GDM1 (cell line): Measurements from ENCODE around the gene NXPH1.

Experiments used
- DNase-seq: peaks from one replicate; lab custom pipeline; 2025; lab: John Stamatoyannopoulos, UW

The NXPH1 gene

DNA sequence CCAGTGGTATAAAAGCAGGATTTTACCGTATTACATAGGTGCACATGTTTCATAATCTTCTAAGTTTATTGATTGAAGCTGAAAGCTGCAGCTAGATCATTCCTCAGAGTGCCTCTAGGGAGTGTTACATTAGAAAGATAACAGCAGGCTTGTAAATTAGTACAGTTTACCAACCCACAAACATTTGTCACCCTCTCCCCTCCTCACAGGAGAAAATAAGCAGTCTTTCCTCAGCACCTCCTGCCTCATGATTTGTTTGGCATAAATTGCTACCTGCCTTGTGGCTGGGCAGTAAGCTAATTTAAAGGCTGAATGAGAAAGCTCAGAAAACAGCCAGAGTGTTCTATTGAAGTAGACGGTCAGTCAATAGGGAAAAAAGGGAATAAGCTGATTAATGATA, 74.2 kb downstream of the NXPH1 start:
- no peak for DNase-seq

DNA sequence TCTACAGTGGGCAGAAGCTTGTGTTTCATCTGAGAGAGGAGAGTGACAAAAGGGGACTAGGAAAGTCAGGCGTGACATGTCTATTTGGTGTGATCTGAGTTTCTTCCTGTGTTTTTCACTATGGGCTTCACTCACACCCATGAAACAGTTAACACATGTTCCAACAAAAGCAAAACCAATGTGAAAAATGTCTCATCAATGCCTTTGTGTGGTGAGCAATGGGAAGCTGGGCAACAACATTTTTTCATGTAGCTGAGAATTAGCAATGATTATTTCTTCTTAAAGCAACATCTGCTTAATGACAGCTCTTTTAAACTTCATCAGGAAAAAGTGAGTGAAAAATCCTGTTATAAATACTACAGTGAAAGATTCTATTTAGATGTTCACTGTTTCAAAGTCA, 76.2 kb downstream of the NXPH1 start:
- DNase-seq: no peak

DNA sequence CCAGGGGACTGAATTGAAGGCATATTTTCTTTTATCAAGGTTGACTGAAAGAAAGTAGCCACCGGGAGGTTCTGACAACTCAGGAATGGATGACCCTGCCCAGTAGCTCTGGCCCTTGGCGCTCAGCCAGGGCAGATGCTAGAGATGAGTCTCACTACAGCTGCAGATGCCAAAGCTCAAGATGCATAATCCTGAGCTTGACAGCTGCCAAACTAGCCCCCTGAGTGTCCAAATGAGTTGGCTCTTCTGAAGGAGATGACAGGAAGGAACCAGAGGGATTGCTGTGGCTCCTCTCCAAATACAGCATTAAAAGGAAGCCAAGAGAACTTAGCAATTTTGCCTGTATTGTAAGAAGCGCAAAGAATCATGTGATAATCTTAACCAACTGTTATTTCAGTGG, 78.4 kb downstream of the NXPH1 start:
- DNase-seq: no peak

DNA sequence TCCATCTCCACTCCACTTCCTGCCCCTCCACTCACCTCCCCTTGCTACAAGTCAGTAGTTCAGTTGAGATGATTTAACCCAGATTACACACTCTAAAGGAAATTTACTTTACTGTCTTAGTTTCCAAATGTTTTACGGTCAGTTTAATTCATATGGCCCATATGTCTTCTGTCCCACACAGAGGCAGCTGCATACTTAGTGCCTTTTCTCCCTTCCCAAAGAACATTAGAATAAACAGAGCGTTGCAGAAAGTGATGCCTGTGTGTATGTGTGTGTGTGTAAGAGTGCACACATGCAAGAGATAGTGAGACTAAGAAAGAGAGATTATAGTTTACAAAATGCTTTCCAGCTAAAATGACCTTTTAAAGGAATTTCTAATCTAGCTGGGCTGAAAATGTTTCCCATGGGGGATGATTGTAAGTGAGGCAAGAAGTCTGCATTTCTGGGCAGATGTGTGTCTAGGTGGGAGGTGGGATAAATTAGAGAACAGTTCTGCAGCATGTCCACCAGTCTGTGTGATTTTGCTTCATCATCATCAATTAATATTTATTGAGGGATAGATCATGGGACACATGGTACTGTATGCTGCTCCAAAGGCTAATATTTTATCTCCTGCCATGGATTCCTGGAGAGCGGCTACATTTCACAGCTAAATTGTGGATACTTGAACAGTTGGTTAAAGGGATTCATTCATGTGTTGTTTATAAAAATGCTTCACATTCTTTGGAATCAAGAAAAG, 81.5 kb downstream of the NXPH1 start:
- DNase-seq: no peak

DNA sequence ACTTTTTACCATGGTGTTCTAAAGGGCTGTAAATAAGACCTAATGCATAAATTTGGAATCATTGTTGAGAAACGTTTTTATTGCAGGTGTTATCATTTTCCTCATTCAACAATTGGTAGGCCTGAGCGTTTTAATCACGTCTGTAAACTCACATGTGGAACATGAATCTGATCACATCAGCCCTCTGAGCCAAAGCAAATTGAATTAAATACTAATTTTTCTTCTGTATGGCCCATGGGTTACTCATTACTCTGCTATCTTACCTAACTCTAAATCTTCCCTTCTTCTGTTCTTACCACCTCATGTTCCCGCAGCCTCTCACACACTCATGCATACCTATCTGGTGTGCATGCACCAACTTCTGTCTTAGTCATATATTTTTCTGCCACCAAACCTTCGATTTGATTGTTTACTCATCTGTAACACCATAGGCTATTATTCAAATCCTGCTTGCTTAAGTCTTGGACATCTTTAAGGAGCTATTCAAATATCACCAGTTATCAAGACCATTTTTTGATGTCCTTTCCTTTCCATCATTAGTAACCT, 82.3 kb downstream of the NXPH1 start:
- no peak for DNase-seq

DNA sequence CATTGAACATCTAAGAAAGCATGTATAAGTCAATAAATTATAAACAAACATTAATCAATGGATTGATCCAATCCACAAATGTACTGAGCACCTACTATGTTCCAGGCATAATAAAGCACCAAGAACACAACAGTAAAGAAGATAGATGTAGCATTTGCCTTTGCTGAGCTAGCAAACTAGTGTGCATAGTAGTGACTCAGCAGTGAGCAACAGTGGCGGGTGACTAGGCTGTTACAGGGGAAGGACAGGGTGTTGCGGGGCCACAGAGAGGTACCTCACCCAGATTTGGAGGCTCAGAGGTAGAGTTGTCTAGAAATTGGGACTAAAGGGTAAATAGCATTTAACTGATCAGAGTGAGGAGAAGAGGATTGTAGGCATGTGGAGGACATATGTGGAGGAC, 83.6 kb downstream of the NXPH1 start:
- no peak for DNase-seq

DNA sequence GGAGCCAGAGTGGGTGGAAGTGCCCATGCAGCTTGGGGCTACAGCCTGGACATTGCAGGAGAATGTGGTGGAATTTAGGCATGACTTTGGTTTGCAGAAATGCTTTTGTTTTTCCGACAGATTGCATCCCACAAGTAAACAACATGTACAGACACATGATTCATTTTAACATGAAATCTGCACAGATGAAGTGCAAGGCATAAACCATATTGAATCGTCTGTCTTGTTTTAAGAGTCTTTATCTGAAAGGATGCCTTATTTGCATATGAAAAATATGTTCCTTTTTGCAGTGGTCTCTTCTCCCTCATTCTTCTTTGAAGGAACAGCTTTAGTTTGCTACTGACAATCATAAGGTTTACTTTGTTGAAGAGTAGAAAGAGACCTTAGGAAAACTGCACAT, 94.9 kb downstream of the NXPH1 start:
- DNase-seq: no peak

DNA sequence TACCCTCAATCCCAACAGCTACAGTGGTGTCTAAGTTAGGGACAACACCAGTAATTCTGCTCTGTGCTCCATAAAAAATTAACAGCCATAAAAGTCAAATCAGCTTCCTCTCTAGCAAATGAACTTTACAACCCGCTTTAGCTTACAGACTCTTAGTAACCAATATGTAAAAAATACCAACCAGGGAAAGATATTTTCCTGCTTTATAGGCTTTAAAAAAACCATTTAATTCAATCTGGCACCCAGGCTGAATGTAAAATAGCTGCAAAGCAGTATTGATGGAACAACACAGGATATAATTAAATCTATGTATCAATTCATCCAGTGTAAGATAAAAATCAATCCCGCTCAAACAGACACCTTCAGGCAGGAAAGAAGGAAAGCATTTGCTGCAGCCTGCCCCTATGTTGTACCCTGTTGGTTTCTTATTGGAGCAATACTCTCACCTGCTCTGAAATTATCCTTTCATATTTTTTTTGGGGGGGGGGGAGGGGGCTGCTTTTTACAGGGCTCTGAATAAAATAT, 98.6 kb downstream of the NXPH1 start:
- DNase-seq: no peak

DNA sequence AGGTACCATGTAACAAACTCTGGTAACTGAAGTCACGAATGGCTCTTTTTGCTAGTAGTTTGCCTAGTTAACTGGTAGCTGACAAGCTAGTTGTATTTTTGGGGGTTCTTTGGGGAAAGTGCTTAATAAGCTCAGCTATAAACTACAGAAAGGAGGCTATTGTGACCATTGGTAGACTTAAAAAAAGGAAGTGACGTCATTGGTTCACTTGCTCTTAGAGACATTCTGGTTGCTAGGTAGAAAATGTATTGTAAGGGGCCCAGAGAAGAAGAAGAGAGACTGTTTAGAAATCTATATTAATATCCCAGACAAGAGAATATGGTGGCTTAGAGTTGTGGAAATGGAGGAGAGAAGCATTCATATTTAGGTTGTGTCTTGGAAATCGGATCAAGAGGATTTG, 103.0 kb downstream of the NXPH1 start:
- no peak for DNase-seq

DNA sequence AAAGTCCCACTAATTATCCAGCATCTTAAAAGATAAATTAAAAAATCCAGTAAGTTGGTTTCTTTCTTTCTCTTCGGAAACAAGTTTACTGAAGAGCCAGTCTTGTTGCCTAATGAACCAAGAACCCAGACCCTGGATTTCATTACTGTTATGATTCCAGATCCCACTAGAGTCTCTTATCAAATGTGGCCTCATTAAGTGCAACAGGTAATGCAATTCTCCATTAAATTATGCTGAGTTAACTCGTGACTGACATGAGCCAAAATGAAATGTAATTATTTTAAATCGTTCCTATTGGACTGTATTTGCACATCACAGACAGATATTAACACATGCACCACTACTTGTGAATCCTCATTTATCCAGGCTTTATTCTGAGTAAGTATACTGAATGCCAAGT, 115.6 kb downstream of the NXPH1 start:
- DNase-seq: no peak

DNA sequence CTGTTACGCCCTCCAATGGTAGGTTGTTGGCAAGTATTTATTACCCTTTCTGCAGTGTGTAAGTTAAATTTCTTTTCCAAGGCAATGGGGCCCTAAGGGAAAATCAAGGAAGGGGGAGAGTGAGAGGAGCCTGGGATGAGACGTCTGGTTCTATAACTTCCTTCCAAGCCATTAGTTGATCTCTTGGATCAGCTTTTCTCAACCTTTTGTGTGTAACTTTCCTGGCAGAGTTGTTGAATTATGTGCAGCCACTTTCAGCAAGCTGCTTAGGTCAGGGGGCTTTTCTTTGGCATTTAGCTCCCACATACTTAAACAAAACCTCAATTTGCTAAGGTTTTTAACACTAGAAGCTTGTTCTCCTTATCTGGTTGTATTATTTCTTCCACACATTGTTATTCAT, 127.1 kb downstream of the NXPH1 start:
- DNase-seq: no peak

DNA sequence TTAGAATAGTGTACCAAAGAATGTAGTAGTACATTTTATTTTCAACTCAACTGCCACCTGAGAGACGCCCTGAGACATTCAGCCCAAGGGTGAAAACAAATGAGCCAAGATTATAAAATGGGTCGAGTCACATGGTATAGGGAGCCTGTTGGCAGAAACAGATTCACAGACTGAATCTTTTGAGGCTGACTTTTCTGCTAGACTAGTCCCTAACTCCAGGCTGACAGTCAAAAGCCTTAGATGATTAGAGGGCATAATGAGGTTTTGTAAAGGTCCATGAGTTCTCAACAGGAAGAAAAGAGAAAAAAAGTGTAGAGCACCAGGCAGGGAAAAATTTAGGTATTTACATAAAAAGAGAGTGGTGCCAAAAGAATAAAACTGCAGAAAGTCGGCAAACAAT, 128.0 kb downstream of the NXPH1 start:
- DNase-seq: no peak

DNA sequence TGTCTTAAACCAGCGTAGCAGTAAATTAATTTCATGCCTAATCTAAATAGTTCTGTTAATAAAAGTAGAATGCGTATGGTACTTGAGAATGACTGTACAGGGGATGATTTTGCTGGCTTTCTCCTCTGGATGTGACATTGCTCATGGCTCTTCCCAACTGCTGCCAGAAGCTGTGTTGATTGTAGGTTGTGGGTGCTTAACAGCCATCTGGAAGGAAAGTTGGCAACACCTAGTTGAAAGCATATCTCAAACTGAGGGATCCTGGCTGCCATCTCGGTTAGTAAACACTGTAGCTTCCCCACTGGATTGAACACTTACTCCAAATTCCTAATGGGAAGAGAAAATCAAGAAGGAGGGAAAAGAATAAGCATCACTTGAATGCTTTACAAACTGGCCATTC, 130.9 kb downstream of the NXPH1 start:
- DNase-seq: no peak

DNA sequence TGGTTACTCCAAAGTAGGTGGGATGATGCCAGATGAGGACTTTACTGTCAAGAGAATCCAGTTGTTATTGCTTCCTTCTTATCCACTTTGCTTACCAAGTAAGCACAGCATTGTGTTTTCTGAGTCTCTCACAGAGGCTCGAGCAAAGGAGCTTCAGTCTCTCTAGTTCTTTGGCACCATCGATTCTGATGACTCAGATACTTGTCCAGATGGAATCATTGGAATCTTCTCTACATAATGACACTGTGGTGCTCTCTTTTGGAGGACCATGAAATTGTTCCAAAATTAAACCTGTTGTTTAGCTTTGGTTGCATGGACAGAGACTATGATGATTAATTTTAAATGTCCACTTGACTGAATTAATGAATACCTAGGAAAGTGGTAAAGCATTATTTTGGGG, 132.6 kb downstream of the NXPH1 start:
- DNase-seq: no peak

DNA sequence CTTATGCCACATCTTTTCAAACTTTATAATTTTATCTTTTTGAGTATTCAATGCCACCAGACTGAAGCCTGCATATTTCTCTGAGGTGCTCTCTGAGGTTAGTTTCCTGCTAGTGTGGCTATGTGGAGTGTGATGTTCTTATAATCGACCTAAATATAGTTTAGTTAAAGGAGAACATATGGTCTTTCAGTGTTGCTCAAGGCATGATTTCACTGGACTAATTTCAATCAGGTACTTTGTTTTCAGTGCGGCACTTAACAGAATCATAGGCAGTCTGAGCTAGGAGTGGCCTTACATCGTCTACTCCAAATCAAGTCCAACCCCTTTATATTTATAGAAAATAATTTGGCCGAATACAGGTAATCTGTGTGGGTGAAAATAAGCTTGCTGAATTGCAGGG, 134.2 kb downstream of the NXPH1 start:
- no peak for DNase-seq

DNA sequence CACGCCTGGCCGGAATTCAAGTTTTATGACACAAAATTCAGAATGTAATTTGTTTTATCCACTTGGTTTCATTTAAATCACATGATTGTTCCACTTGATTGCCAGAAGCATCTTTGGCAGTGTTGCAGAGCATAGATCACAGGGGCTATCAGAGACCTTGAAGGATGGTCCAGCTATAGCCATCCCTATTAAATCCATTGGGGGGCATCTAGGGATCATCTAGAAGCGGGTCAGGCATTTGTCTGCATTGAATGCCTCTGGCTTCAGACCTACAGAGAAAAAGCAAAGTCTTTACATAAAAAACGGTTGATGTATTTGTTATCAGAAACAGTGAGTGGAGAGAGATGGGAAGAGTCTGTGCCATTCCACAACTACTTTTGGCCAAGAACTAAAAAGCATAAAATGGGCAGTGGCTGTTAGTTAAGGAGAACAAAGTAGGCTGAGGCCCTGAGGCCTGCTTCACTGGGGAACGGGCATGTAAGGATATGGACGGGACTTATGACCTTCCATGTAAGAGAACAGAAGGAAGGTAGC, 146.3 kb downstream of the NXPH1 start:
- no peak for DNase-seq

DNA sequence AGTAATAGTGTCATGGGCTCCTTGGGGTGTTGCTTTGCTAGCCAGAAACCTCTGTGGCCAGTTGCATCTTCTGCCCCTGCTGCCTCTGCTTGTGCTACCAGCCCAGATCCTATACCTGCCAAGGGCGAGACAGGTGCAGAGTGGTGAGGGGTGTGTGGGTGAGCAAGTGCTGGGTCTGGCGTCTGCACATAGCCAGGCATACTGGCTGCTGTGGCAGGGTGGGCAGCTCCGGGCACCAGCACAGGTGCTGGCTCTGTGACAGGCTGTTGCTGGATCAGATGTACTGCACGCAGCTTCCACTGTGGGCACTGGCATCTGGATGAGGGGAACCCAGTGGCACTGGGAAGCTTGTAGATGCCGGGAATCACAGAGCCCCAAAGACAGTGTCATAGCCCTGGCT, 148.4 kb downstream of the NXPH1 start:
- no peak for DNase-seq

DNA sequence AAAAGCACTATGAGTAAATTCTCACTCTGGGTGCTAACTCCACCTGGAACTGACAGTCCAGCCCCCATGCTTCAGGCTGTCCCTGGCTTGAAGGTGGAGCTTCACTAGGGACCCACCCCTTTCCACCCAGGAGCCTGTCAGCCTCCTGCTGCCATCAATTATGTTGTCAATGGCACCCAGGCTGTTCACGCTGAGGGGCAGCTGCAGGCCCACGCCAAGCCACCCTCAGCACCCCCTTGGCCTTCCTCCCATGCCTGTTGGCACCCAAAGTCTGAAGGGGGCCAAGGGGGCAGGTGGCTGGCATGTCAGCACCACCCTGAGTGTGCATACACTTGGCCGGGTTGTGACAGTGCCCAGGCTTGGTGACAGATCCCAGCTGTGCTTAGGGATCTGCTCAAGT, 149.3 kb downstream of the NXPH1 start:
- no peak for DNase-seq

DNA sequence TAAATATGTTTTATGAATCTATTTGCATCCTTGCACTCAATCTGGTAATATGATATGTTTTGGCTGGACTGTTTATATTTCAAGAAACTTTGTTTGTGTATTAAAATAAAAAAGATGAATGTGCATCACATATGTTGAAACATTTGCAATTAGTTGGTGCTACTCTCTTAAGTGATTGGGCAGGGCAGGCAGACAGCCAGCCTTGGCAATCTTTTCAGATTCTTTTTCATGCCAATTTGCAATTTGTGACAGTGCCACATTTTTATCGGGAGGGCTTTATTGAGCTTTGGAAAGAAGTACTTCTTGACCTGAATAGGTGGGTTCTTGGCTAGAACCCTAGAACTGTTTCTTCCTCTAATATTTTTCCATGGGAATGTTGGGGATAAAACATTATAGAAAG, 152.2 kb downstream of the NXPH1 start:
- no peak for DNase-seq

DNA sequence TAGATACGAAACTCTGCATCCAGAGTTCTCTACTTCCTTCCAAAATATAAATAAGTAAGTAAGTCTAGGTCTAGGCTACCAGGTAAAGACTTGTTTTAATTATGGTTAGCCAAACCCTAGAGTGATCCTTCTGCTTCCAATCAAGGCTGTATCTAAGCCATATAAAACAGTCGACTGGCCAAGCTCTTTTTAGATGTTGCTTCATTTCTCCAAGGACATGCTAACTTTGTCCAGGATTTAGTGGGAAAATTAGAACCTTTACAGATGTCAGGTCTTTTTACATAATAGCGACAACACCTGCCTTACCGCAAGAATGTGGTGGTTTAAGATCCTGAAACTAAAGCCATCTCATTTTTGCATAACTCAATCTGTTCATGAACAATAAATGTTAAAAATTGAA, 156.8 kb downstream of the NXPH1 start:
- no peak for DNase-seq

DNA sequence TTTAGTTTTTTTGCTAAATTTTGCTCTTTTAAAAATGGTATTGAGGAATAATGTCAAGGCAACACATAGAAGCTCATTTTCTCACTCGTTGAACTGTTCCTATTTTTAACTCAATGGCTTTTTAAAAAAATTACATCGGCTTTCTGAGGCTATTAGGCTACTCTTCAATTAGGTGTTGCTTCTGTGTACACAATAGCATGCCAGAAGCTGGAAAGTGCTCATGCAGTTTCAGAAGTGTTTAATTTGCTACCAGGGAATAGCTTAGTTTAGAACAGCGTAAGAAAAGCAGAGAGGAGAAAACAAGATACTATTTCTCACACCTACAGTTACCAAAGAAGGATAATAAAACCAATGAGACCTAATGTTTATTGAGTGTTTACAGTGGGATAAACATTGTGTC, 157.4 kb downstream of the NXPH1 start:
- no peak for DNase-seq

DNA sequence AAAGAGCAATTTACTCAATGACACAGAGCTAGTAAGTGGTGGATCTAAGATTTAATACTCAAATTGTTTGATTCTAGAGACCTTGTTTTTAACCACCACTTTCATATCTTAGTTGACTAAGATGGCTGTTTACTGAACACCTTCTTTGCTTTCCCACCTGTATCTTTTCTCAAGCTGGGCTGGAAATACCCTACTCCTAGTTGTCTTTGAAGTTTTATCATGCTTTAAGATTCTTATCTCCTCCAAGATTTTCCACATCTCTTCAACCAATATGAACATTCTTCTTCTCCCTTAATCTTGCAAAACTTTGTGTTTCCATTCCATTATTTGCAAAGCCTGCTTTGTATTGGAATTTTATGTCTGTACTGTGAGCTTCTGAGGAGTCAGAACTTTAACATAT, 157.9 kb downstream of the NXPH1 start:
- no peak for DNase-seq

DNA sequence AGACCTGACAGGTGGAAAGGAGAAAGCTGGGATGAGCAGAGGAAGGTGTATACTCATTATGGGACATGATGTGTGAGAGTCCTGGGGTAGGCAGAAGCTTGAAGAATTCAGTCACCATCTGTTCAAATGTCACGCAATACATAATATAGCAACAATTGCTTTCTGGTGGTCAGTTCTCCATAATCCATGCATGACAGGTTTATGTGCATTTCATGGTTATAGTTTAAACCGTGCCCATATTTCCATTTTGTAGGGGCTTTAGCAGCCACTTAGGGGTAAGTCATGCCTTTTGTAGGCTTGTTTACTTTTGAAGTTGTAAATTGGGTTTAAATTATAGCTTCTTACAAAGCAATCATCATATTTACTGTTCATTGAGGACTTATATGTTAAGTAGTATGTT, 158.8 kb downstream of the NXPH1 start:
- no peak for DNase-seq

DNA sequence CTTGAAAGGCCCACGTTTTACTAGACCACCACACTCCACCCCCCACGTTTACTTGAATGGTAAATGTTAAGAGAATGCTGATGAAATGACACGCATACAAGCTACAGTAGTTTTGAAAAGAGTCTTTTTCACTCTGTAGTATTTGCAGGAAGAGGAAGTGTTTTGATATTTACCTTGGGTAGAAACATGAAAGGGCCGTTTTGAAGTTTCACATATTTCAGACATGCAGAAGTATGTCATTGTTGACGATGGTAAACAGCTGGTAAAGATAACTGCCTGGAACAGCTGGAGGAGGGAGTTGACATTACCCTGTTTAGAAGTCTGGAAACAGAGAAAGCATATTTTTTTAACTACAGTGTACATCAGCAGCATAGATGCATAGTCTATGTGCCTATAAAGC, 160.7 kb downstream of the NXPH1 start:
- DNase-seq: no peak
